HG03520 (cell line): Measurements from ENCODE around the gene PCMTD2.
"Not testable (repeated sequence)": the region's sequence is repeated elsewhere in the genome, so short reads cannot be mapped to it uniquely, and the experiment has no call there.

Experiments
- ATAC-seq: cut with Tn5 transposase; IDR thresholded peaks from one replicate; pipeline ENCODE4 v1.9.1; 2021; ENCODE audit warnings: mild to moderate bottlenecking, moderate library complexity; ENCODE audit not compliant: unreplicated experiment

PCMTD2 gene

GRCh38 chr20:64223526-64224067 is 32.0 kb upstream of the PCMTD2 start:
- ATAC-seq, result no peak

- ATAC-seq, result no peak
These were observed 31.0 kb upstream of the PCMTD2 start for GRCh38 chr20:64224351-64225170.

- no peak for ATAC-seq
These were observed 30.4 kb upstream of the PCMTD2 start for GRCh38 chr20:64225171-64225595.

- ATAC-seq, result no peak
These were observed 29.5 kb upstream of the PCMTD2 start for GRCh38 chr20:64225828-64226598.

- no peak for ATAC-seq
These were observed 28.6 kb upstream of the PCMTD2 start for GRCh38 chr20:64226686-64227580.

- no peak for ATAC-seq
These were observed 27.4 kb upstream of the PCMTD2 start for GRCh38 chr20:64228086-64228653.

- no peak for ATAC-seq
These were observed 26.6 kb upstream of the PCMTD2 start for GRCh38 chr20:64228751-64229506.

- ATAC-seq, result no peak
These were observed 26.0 kb upstream of the PCMTD2 start for GRCh38 chr20:64229507-64230061.

- ATAC-seq, result no peak
These were observed 24.9 kb upstream of the PCMTD2 start for GRCh38 chr20:64230461-64231145.

GRCh38 chr20:64231621-64232550 is 23.7 kb upstream of the PCMTD2 start:
- no peak for ATAC-seq

GRCh38 chr20:64232794-64233193 is 22.8 kb upstream of the PCMTD2 start:
- no peak for ATAC-seq

GRCh38 chr20:64233725-64234124 is 21.8 kb upstream of the PCMTD2 start:
- no peak for ATAC-seq

GRCh38 chr20:64234291-64234791 is 21.2 kb upstream of the PCMTD2 start:
- no peak for ATAC-seq

- not testable (repeated sequence) for ATAC-seq
These were observed 20.5 kb upstream of the PCMTD2 start for GRCh38 chr20:64234921-64235565.

- no peak for ATAC-seq
These were observed 19.1 kb upstream of the PCMTD2 start for GRCh38 chr20:64236137-64237088.

- no peak for ATAC-seq
These were observed 18.2 kb upstream of the PCMTD2 start for GRCh38 chr20:64237316-64237715.
